Neural crest cell (in vitro differentiated cells): ENCODE measurements around the gene KRT35. TPM values are rescaled to one million over a fixed set of nuclear protein-coding genes. Genes with fewer than 3 reads are reported as not detected.
A peak's percentile ranks its signal among the peaks of the same experiment; 100 is the strongest.
"Not testable (repeated sequence)": the region's sequence is repeated elsewhere in the genome, so short reads cannot be mapped to it uniquely, and the experiment has no call there.

Source experiments
- DNase-seq: peaks from one replicate; pipeline ENCODE4 v3.0.0; 2021; ENCODE audit warnings: low read depth, mixed read lengths, low spot score
- H3K27ac Mint-ChIP-seq: one replicate; pipeline ENCODE4 v1.8.0; 2021; ENCODE audit warnings: mild to moderate bottlenecking, mixed read lengths; ENCODE audit not compliant: unreplicated experiment
- H3K27me3 Mint-ChIP-seq: 2 replicates; pipeline ENCODE4 v1.8.0; 2021; ENCODE audit warnings: low read depth, mild to moderate bottlenecking, mixed read lengths
- H3K36me3 Mint-ChIP-seq: 2 replicates; pipeline ENCODE4 v1.8.0; 2021; ENCODE audit warnings: low read depth, mild to moderate bottlenecking, mixed read lengths
- H3K4me1 Mint-ChIP-seq: 2 replicates; pipeline ENCODE4 v1.8.0; 2021; ENCODE audit warnings: mixed read lengths
- H3K4me3 Mint-ChIP-seq: one replicate; pipeline ENCODE4 v1.8.0; 2021; ENCODE audit warnings: mild to moderate bottlenecking, mixed read lengths
- H3K9me3 Mint-ChIP-seq: 2 replicates; pipeline ENCODE4 v1.8.0; 2021; ENCODE audit warnings: mixed read lengths
- microRNA-seq: library from miRNA; unstranded; fragments of <30 nt; microRNA quantifications from one replicate; pipeline ENCODE4, GENCODE V29; 2020
- total RNA-seq: library from RNA; stranded (reverse); gene quantifications from 2 replicates; pipeline ENCODE4 v1.2.1, GENCODE V29; 2021
- TF ChIP-seq, protein P1 (sequence below): fragments of 200-600 bp; sonication (generic); conservative IDR thresholded peaks from 2 replicates; pipeline ENCODE4 v1.5.0; 2021; ENCODE audit warnings: antibody characterized with exemption, mild to moderate bottlenecking

KRT35 gene
- total RNA-seq, 1 donor from 2014 or later: not detected

DNA sequence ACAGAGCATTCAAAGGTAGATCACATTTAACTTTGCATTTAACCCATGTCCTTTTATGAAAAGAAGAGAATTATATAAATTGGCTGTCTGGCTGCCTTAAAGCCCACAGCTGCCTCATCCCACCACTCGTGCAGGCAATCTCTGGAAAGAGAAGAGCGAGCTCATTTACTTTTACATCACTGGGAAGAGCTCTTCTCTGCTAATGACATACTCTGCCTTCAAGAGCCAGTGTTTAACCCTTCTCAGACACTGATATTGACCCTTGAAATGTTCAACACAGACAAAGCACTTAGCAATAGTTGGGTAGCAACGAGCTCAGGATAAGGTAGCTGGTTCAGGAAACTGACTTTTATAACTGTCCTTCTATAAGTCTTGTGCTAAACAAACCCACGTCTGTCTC is 46.9 kb downstream of the KRT35 start:
- H3K27ac Mint-ChIP-seq: no peak overlapping the region
- H3K36me3 Mint-ChIP-seq: no peaks in the 10 kb centered on the region
- H3K27me3 Mint-ChIP-seq: no peaks in the 10 kb centered on the region
- H3K4me1 Mint-ChIP-seq: peaks cover 23% of the 10 kb centered on the region
- DNase-seq: no peak
- H3K9me3 Mint-ChIP-seq: no peaks in the 10 kb centered on the region
- no peak overlapping the region for H3K4me3 Mint-ChIP-seq
- TF ChIP-seq, protein P1, sequence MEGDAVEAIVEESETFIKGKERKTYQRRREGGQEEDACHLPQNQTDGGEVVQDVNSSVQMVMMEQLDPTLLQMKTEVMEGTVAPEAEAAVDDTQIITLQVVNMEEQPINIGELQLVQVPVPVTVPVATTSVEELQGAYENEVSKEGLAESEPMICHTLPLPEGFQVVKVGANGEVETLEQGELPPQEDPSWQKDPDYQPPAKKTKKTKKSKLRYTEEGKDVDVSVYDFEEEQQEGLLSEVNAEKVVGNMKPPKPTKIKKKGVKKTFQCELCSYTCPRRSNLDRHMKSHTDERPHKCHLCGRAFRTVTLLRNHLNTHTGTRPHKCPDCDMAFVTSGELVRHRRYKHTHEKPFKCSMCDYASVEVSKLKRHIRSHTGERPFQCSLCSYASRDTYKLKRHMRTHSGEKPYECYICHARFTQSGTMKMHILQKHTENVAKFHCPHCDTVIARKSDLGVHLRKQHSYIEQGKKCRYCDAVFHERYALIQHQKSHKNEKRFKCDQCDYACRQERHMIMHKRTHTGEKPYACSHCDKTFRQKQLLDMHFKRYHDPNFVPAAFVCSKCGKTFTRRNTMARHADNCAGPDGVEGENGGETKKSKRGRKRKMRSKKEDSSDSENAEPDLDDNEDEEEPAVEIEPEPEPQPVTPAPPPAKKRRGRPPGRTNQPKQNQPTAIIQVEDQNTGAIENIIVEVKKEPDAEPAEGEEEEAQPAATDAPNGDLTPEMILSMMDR: no peak

DNA sequence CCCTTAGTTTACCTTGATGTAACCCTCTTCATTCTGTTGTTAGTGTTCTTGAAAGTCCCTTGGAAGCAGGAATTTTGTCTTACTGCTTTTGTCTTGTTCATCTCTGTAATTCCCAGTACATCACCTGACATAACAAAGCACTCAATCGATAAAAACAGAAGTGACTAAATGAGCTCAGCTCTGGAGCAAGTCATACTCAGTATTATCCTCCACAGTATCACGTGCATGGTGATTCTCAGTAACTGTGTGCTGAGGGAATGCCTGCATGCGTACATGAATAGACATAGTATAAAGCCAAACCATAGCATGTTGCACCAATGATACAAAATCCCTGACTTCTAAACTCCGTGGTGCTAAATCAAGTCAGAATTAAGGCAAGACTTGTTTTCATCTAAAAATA is 47.4 kb downstream of the KRT35 start:
- peaks cover 27% of the 10 kb centered on the region for H3K4me1 Mint-ChIP-seq
- DNase-seq: no peak
- H3K9me3 Mint-ChIP-seq: no peaks in the 10 kb centered on the region
- H3K27ac Mint-ChIP-seq: no peak overlapping the region
- H3K36me3 Mint-ChIP-seq: no peaks in the 10 kb centered on the region
- TF ChIP-seq, protein P1: no peak
- no peak overlapping the region for H3K4me3 Mint-ChIP-seq
- no peaks in the 10 kb centered on the region for H3K27me3 Mint-ChIP-seq

DNA sequence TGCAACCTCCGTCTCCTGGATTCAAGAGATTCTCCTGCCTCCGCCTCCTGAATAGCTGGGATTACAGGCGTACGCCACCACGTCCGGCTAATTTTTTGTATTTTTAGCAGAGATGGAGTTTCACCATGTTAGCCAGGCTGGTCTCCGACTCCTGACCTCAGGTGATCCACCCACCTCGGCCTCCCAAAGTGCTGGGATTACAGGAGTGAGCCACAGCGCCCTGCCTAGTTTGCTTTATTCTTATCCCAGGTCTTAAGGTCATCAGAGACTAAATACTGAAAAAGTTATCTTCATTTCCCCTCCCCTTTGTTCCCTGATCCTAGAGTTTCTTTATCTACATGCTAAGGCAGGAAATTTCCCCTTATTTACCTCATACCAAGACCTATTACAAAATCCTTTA is 50.6 kb downstream of the KRT35 start:
- H3K4me1 Mint-ChIP-seq: peaks cover 46% of the 10 kb centered on the region
- not testable (repeated sequence) for H3K27me3 Mint-ChIP-seq, DNase-seq, H3K36me3 Mint-ChIP-seq, H3K4me3 Mint-ChIP-seq, H3K9me3 Mint-ChIP-seq
- peak overlapping the region; percentile 36 for H3K27ac Mint-ChIP-seq

DNA sequence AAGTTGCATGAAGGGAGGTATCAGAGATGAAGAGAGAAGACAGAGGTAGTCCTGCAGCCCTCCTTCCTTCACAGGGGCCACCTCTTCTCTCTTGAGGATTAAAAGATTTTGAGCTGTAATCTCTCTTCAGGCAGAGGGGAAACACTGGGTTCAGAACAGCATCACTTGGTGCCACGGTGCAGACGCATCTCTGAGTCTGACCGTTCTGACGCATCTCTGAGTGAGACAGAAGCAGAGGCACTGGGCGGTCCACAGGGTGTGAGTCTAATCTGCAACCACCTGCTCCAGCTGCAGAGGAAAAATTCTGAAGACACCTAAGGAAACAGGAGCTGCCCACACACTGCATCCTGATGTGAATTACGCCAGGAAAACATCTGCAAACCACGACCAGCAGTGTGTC is 51.3 kb downstream of the KRT35 start:
- Mint-ChIP-seq H3K27me3 (no peaks in the 10 kb centered on the region), H3K4me3 (no peak overlapping the region), H3K27ac (no peak overlapping the region), H3K36me3 (peaks cover 8% of the 10 kb centered on the region), H3K4me1 (peaks cover 50% of the 10 kb centered on the region), H3K9me3 (peaks cover 6% of the 10 kb centered on the region)
- DNase-seq: no peak
- TF ChIP-seq, protein P1: no peak

DNA sequence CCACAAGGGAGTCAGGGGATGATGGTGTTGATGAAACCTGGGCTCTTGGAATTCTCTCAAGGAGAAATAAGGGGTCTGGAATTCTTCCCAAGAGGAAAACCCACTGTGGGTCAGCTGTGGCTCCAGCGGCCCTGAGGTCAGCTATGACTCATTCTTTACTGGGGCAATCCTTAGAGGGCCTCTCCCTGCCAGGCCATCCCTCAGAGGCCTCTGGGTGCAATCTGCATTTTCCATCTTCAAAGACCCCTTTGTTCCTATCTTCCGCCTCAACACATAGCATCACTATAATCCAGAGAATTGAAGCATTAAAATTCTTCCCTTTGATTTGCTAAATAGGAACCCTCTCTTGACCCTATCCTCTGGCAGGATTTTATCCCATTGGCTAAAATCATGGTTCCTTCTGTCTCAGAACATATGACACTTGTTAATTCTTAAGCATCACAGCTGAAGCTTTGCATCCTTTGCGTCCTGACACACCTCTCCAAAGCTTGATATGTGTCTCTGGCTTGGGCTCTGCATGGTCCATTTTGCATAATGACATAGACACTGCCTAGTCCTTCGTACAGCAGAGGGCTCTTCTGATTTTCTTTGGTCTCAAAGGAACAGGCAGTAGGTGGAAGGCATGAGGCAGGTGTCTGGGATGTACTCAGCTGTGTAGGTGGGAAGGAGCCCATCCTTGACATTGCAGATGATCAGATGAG is 52.2 kb downstream of the KRT35 start:
- H3K27ac Mint-ChIP-seq: no peak overlapping the region
- no peak for DNase-seq
- H3K4me3 Mint-ChIP-seq: peak overlapping the region; percentile 28
- H3K36me3 Mint-ChIP-seq: peaks cover 8% of the 10 kb centered on the region
- TF ChIP-seq, protein P1: no peak
- peaks cover 41% of the 10 kb centered on the region for H3K4me1 Mint-ChIP-seq
- no peaks in the 10 kb centered on the region for H3K27me3 Mint-ChIP-seq
- H3K9me3 Mint-ChIP-seq: peaks cover 6% of the 10 kb centered on the region

Small RNA genes within 50 kb of the gene (microRNA-seq; reads per million reads assigned to microRNA genes)
- gene MIR6510: not detected

Other genes starting within 250 kb of the KRT35 start
- not detected in 2 replicates for gene KRTAP9-3, start 248.7 kb downstream of the KRT35 start, total RNA-seq
- gene KRTAP9-8, start 243.2 kb downstream of the KRT35 start, total RNA-seq: not detected in 2 replicates
- gene KRTAP9-4, start 231.5 kb downstream of the KRT35 start, total RNA-seq: not detected in 2 replicates
- gene KRTAP9-9, start 225.8 kb downstream of the KRT35 start, total RNA-seq: not detected in 2 replicates
- gene KRTAP9-6, start 215.8 kb downstream of the KRT35 start, total RNA-seq: not detected in 2 replicates
- gene KRTAP9-7, start 205.5 kb downstream of the KRT35 start, total RNA-seq: not detected in 2 replicates
- not detected in 2 replicates for gene KRTAP29-1, start 178.3 kb downstream of the KRT35 start, total RNA-seq
- gene KRTAP16-1, start 171.8 kb downstream of the KRT35 start, total RNA-seq: not detected in 2 replicates
- gene KRTAP17-1, start 165.4 kb downstream of the KRT35 start, total RNA-seq: not detected in 2 replicates
- gene KRT33A, start 130.3 kb downstream of the KRT35 start, total RNA-seq: not detected in 2 replicates
- not detected in 2 replicates for gene KRT33B, start 111.3 kb downstream of the KRT35 start, total RNA-seq
- not detected in 2 replicates for gene KRT34, start 98.8 kb downstream of the KRT35 start, total RNA-seq
- gene KRT31, start 83.5 kb downstream of the KRT35 start, total RNA-seq: not detected in 2 replicates
- gene KRT37, start 56.6 kb downstream of the KRT35 start, total RNA-seq: not detected in 2 replicates
- gene KRT38, start 40.2 kb downstream of the KRT35 start, total RNA-seq: not detected in 2 replicates
- not detected in 2 replicates for gene KRT32, start 13.8 kb downstream of the KRT35 start, total RNA-seq
- not detected in 2 replicates for gene KRT36, start 8.8 kb upstream of the KRT35 start, total RNA-seq
- gene KRT13, start 24.5 kb upstream of the KRT35 start, total RNA-seq: not detected in 2 replicates
- not detected in 2 replicates for gene KRT15, start 37.7 kb upstream of the KRT35 start, total RNA-seq
- 0.35 and 0.80 TPM in 2 replicates for gene KRT19, start 47.2 kb upstream of the KRT35 start, total RNA-seq
- not detected in 2 replicates for gene KRT9, start 90.9 kb upstream of the KRT35 start, total RNA-seq
- gene KRT14, start 105.7 kb upstream of the KRT35 start, total RNA-seq: not detected in 2 replicates
- not detected in 2 replicates for gene KRT16, start 131.6 kb upstream of the KRT35 start, total RNA-seq
- not detected in 2 replicates for gene KRT17, start 143.4 kb upstream of the KRT35 start, total RNA-seq
- 617 and 620 TPM in 2 replicates for gene EIF1, start 207.7 kb upstream of the KRT35 start, total RNA-seq
- gene GAST, start 231.2 kb upstream of the KRT35 start, total RNA-seq: not detected in 2 replicates